ENCODE data around the gene DUOXA2.
"Not testable (repeated sequence)": the region's sequence is repeated elsewhere in the genome, so short reads cannot be mapped to it uniquely, and the experiment has no call there.

Gene DUOXA2

DNA sequence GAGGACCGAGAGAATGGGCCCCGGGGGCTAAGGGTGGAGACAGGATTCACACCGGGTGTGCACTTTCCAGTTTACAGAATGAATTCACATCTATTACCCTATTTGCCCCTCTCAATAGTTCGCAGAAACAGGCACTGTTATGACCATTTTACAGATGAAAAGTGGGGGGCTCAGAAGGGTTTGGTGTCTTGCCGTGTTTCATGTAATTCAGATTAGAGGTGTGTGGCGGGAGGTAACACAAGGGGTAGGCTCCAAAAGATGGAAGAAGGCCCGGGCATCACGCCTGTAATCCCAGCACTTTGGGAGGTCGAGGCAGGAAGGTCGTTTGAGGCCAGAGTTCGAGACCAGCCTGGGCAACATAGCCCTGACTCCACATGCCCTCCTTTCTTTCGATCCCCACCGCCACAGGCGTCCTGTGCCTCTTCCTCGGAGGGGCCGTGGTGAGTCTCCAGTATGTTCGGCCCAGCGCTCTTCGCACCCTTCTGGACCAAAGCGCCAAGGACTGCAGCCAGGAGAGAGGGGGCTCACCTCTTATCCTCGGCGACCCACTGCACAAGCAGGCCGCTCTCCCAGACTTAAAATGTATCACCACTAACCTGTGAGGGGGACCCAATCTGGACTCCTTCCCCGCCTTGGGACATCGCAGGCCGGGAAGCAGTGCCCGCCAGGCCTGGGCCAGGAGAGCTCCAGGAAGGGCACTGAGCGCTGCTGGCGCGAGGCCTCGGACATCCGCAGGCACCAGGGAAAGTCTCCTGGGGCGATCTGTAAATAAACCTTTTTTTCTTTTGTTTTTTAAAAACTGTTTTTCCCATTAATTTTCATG lies 3.4 kb downstream of the DUOXA2 start:
- DNase-seq (ENCODE audit: low read depth, low spot score), result no peak

DNA sequence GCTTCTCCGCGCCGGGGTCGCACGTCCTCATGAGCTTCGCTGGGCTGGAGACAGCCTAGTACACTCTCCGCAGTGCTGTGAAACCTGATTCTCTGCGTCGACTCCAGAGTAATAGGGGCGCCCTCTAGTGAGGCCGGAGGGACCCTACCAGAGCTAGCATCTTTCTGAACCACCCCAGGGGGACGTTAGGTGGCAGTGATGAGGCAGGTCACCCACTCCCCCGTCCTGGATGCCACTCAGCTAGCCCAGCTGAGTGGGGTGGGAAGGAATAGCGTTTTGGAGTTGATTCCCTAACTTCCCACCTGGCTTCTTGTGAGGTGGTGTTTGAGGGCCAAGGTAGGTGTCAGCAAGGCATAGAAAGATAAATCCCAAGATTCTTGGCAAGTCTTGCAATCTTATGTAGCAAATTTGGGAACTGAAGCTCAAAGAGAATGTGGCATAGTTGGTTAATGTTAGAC lies 4.0 kb downstream of the DUOXA2 start:
- peak; percentile 77 for DNase-seq (ENCODE audit: low read depth, low spot score)

DNA sequence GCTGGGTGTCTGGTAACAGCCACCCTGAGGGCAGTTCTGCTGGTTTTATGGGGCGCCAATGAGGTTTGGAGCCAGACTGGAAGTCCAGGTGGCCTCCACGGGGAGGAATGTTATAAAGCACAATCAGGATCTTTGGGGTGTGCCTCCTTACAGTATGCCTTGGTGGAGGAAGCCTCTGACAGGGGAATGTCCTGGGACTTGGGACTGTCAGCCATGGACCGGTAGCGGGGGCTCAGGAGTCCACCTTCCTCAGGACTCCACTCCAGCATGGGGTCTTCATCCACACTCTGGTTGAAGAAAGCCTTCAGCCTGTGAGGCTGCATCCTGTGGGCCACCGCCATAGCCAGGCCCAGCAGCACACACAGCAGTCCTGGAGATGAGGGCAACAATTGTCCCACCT lies 4.9 kb downstream of the DUOXA2 start:
- DNase-seq (ENCODE audit: low read depth, low spot score), result no peak

DNA sequence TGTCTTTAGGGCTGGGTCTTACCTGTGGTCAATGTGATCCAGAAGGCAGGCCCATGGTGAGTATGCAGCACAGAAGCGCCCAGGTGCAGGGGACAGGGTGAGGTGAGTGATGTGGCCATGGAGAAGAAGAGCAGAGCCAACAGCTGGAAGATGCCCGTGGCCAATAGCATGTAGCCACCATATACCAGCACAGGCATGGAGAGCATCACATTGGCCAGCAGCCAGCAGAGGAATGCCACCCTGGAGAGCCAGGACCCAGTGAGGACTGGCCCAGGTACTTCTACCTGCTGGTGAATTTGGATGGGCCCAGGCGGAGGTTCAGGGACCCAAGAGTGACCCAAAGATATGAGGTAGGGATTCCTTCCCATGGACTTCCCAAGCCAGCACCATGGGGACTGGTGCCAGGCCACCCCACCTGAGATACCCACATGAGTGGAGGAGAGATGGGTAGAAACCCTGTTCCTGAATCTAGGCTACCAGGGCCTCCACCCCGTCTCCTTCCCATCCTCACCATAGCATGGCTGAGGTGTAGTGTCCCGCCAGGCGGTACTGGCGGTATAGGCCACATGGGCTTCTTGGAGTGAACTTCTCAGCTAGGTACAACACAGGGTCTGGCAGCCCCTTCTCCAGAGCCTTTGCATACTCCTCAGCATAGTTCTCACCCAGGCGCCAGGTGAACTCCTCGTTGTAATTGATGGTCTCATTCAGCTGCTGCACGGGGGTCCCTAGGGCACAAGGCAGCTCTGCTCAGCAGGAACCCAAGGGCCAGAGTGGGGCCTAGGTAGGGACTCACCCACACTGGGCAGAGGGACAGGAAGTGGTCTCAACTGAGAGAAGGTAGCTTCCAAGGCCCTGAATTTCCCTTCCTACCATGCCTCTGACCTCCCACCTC lies 6.2 kb downstream of the DUOXA2 start:
- DNase-seq (ENCODE audit: low read depth, low spot score), result no peak

DNA sequence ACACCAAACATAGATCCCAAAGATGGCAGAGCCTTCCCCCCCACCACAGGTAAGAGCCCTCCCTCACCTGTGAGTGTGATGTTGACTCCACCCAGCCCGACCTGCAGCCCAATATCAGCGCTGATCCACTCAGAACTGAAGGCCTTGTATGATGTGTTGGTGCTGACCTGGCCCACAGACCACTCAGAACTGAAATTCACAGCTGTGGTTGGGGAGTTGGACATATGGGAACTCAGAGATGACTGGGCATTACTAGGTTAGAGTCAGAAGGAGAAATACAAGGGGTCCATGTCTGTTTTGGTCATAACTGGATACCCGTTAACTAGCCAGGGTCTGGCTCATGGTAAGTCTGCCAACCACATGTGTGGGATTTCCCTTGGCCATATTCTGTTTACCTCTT lies 6.9 kb downstream of the DUOXA2 start:
- no peak for DNase-seq (ENCODE audit: low read depth, low spot score)

DNA sequence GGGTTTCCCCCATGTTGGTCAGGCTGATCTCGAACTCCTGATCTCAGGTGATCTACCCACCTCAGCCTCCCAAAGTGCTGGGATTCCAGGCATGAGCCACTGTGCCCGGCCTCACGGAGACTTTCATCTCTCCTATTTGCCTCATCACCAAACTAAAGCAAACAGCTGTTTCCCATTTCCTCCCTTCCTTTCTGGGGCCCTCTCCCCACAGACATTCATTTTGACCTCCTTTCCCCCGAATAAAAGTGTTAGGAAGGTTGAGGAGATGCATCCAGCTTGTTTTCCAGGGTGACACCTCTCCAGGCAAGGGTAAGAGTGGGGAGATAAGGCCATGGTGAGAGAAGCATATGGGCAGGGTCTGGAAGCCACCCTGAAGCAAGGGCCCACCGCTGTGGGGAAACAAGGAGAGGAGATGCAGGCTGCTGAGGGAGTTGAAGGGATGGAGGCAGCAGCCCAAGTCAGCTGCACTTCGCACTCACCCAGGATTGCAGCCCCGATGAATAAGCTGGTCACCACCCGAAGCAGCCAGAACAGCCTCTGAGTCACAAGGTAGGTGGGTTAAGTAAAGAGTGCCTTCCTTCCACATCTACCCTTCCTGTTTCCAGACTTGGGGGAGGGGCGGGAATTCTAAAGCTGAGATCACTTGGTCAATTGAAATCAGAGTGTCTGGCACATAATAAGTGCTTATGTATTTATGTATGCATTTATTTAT lies 7.7 kb downstream of the DUOXA2 start:
- DNase-seq (ENCODE audit: low read depth, low spot score), result no peak

DNA sequence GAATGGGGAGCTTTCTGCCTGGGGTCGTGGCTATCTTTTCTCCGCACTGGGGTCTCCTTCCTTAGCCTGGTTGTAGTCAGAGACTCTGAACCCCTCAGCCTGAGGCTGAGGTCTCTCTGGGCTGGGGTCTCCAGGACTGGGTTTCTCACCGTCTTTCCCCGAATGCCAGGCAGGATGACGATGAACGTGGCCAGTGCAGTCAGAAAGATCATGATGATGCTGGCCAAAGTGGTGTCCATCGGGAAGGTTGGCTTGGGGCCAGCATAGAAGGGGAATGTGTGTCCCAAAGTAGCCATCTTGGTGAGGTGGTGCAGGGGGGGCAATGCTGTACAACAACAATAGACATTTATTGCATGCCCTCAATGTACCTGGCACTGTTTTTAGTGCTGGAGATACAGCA lies 8.6 kb downstream of the DUOXA2 start:
- DNase-seq (ENCODE audit: low read depth, low spot score), result no peak

DNA sequence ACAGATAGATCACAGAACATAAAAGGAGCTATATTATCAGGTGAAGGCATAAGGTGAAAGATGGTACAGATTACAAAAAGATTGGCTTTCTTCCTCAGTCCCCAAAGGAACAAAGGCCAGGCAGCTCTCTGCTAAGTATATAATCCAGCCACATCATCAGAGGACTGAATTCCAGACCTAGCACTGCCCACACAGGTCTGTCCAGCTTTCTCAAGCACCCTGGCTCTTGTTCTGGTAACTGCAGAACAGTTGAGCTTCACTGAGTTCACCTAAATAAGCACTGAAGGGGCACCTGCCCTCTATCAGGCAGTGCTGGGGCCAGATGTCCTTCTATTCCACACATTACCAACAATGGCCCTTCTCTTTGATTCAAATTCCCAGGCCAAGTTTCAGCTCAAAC lies 9.3 kb downstream of the DUOXA2 start:
- DNase-seq (ENCODE audit: low read depth, low spot score), result no peak

DNA sequence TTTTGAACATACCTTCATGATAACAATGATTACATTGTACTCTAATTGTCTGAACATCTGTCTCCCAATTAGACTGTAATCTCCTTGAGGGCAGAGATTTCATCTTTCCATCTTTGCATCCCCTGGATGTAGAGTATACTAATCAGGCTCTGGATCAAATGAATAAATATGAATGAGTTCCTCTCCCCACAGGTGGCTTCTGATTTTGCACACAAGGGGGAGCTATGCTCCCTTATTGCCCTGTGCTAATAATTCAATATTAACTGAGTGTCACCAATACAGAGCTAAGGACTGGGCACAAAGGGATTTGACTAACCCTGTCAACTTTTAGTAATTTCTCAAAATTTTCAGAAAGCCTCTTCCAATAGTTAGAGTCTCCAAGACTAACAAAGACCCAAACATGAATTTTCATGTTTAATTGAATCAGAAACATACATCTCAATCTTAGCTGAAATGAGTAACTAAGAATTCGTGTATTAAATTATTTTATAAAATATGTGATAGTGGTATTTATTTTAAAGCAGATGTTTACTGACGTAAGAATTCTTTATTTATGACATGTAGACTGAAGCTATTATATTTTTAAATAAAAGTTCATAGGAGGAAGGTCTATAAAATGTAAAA lies 12.5 kb downstream of the DUOXA2 start:
- no peak for DNase-seq (ENCODE audit: low read depth, low spot score)

DNA sequence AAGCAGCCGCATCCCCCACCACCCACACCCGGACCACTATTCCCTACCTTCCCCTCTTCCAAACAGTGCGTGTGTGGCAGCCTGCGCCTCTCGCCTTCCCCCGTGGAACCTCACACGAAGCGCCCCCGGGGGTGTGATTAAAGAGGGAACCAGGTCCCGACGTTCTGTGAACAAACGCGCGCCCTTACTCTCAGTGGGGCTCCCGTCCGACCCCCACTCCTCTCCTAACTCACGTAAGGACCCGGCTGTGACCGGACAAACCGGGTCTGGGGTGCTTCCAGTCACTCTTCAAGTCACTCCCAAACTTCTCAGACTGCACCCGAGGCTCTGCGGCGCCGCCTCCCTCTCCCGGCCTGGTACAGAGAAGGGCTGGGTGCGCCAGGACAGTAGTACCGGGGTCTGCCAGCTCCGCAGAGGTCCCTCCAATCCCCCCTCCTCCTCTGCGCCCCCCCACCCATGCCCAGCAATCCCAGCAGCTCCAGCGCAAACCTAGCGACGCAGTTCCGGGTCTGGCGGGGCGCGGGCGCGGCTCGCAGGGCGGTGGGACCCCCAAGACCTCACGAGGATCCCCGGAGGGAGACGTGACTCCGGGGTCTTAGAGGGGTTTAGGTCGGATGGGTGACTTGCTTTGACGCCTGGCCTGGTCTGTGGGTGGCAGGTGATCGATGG lies 15.0 kb downstream of the DUOXA2 start:
- no peak for DNase-seq (ENCODE audit: low read depth, low spot score)

DNA sequence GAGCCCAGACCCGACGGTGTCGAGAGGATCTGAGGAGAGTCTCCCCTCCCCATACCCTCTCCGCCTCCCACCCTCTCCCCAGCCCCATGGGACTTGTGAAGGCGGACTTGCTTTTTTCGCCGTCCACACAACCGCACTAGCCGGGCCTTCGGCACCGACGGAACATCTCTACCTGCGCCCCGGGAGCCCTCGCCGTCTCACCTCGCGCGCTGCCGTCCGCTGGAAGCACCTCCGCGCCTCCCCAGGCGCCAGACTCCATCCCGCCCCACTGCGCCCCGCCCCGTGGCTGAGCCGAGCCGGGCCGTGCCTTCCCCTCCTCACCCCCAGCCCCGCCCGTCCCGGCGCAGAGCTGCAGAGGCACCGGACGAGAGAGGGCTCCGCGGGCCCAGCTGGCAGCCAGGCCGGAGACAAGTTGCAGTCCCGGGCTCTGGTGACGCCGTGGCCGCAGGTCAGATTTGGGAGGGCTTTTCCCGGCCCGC lies 15.6 kb downstream of the DUOXA2 start, which contains the start of the genes DUOX1 and DUOXA1:
Gene DUOX1 (plus strand): TSS at position 344 of the 479 bp plus-strand sequence. CDS start 1,973 bp downstream, outside the sequence.
Gene DUOXA1 (minus strand): TSS at position 229 of the 479 bp plus-strand sequence. CDS start 6,865 bp downstream, outside the sequence.
- no peak for DNase-seq (ENCODE audit: low read depth, low spot score)

DNA sequence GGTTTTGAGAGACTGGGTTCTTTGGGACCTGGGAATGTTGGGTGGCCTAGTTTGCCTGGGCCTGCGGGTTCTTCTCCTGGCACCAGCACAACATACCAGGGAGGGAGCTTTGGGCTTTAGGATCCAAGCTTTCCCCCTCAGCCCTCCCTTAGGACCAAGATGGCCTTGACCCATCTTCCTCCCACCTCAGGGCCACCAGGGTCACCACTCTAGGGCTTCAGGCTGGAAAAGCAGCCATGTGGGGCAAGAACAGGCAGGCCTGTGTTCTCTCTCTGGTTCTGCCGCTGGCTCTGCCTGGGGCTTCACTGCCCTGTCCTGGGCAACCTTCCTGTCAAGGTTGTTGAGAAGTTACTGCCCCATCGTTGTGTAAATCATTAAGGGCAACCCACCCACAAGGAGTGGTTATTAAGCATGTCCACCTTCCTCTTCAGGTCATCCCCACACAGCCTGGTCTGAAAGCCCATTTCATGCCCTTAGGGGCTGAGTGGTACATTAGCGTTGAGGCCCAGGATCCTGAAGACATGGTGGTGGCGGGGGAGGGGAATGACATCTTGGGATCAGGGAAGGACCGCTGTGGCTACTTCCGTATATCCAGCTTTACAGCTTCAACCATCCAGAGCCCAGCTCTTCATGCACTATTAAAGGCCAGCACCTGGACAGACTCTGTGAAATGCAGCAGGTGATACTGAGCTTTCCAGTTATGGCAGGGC lies 16.3 kb downstream of the DUOXA2 start:
- no peak for DNase-seq (ENCODE audit: low read depth, low spot score)

DNA sequence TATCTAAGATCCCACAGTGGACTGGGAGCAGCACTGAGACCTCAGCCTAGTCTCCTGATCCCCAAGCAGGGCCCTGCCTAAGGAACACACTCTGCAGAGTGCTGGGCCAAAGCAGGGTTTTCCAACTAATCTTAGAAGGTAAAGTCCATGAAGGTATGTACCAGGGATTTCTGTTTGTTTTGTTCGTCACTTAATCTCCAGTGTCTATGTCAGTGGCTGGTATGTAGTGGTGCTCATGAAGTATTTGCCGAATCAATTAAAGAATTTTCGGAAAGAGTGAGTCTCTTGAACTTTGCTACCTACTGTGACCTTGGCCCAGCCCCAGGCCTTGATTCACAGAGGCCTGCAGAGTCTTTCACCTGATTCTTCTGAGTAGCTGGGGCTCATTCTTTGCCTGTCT lies 17.4 kb downstream of the DUOXA2 start:
- DNase-seq (ENCODE audit: low read depth, low spot score), result no peak

DNA sequence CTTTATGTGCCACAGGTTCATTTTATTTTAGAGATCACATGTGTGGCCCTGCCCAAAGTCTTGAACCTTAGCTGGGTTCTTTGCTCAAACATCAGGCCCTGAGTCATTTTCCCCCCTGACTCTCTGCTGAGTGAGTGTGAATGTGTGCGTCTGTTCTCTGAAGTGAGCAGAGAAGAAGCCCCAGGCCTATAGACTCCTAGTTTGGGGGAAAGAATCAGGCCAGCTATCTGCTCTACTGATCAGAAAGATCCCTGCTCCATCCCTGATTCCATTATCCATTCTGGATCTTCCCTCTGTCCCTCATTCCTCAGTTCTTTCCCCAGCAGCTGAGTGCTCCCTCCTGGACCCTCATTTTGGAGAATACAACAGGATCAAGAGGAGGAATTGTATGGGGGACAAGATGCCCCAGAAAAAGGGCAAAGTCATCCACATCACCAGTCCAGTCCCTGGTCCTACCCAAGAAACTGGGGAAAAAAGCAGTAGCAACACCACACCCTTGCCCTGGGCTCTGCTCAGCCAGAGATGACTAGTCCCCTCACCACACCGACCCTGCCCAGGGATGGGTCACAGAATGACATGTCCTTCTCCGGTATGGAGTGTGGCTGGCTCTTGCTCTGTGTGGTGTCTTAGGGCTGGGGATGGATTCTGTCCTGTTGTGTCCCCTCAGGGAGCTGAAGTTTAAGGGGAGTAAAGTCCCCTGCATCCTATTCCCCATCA lies 18.9 kb downstream of the DUOXA2 start:
- DNase-seq (ENCODE audit: low read depth, low spot score), result no peak

DNA sequence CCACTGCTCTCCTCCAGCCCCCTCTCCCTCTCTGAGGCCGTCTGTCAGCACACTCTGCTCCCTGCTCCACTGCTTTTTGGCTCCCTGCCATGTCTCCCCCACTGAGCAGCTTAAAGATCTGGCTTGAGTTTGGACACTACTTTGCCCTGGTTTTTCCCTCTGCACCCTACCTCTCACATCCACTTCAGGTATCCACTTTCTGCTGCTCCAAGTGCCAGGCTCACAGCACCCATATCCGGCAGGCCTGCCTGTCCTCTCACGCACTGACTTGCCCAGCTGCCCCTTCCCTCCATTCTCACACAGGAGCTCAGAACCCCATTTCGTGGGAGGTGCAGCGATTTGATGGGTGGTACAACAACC lies 19.4 kb downstream of the DUOXA2 start:
- no peak for DNase-seq (ENCODE audit: low read depth, low spot score)

DNA sequence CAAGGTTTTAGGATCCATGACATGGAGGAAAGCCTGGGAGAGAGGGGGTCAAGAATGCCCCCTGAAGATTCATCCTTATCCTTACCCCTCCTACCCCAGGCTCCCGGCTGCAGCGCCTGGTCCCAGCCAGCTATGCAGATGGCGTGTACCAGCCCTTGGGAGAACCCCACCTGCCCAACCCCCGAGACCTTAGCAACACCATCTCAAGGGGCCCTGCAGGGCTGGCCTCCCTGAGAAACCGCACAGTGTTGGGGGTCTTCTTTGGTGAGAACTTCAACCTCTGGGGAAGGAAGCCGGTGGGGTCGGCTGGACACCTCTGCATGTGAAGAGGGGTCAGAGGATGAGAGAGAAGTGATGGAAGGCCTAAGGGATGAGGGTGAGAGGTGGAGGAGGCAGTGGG lies 19.9 kb downstream of the DUOXA2 start:
- no peak for DNase-seq (ENCODE audit: low read depth, low spot score)

DNA sequence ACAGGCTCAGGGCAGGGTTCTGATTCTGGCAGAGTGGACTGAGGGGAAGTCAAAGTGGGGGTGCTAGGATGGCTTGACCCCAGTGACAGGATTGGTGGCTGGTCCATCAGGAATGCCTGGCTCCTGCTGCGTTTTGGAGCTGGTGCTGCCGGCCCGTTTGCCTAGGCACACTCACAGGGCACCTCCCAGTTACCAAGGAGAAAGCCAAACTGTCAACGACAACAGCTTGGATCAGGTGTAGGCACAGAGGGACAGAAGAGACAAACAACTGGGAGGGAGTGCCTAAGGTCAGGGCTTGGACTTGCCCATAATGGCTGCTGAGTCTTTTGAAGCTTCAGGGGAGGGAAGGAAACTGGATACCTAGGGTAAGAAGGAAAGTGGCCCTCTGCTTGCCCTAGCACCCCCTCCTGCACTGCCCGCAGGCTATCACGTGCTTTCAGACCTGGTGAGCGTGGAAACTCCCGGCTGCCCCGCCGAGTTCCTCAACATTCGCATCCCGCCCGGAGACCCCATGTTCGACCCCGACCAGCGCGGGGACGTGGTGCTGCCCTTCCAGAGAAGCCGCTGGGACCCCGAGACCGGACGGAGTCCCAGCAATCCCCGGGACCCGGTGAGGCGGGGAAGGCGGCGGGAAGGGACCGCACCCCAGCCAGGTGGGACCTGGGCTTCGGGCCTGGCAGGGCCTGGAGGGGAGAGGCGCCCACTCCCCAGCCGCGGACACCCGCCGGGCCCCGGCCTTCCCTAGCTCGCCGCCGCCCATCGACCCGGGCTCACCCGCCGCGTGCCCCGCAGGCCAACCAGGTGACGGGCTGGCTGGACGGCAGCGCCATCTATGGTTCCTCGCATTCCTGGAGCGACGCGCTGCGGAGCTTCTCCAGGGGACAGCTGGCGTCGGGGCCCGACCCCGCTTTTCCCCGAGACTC lies 20.8 kb downstream of the DUOXA2 start:
- DNase-seq (ENCODE audit: low read depth, low spot score), result no peak

DNA sequence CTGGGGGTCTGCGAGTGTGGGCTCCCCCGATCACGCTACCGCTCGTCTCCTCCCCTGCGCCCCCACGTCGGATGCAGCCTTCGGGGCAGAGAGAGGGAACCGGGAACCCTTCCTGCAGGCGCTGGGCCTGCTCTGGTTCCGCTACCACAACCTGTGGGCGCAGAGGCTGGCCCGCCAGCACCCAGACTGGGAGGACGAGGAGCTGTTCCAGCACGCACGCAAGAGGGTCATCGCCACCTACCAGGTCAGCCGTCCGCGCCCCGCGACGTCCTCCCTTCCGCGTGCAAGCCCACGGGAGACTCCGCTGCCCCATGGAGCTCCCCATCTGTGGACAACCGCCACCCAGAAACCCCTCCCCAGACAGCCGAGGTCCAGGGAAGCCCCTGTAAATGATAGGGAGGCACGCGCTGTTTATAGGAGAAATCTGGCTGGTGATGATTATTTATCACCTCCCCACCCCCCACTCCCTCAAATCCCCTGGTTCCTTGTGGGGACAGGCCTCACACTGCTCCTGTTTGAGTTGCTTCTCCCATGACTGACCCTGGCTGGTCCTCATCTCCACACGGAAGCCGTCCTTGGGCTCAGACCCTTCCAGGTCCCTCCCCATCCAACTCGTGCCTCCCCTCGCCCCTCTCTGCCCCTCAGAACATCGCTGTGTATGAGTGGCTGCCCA lies 21.7 kb downstream of the DUOXA2 start:
- not testable (repeated sequence) for DNase-seq (ENCODE audit: low read depth, low spot score)
